Activated CD4-positive, alpha-beta memory T cell treated with anti-CD3 and anti-CD28 coated beads, Interleukin-2, amount 10 ng/mL, durations not matched to agents 7 days and 5 days (primary cell): ENCODE measurements around the gene FUT9. TPM values are rescaled to one million over a fixed set of nuclear protein-coding genes. Genes with fewer than 3 reads are reported as not detected.

Experiments
- CTCF ChIA-PET: fragments of 350-600 bp; sonication (Branson Sonifier 250); formaldehyde crosslinking; loops from one replicate; lab custom pipeline; 2021; ENCODE audit warnings: antibody characterized with exemption, inconsistent platforms; lab: Charles Lee
- POLR2A ChIA-PET: fragments of 350-600 bp; sonication (Branson Sonifier 250); formaldehyde crosslinking; loops from one replicate; lab custom pipeline; 2021; ENCODE audit warnings: antibody characterized with exemption; lab: Charles Lee
- DNase-seq: peaks from one replicate; pipeline ENCODE4 v3.0.0-alpha.2; 2020
- H3K27ac Mint-ChIP-seq: one replicate; pipeline ENCODE4 v1.8.0; 2021; ENCODE audit warnings: mild to moderate bottlenecking, mixed read lengths
- H3K27me3 Mint-ChIP-seq: one replicate; pipeline ENCODE4 v1.8.0; 2021; ENCODE audit warnings: mixed read lengths
- H3K36me3 Mint-ChIP-seq: one replicate; pipeline ENCODE4 v1.8.0; 2021; ENCODE audit warnings: low read depth, mixed read lengths
- H3K4me1 Mint-ChIP-seq: one replicate; pipeline ENCODE4 v1.8.0; 2021; ENCODE audit warnings: mixed read lengths
- H3K4me3 Mint-ChIP-seq: one replicate; pipeline ENCODE4 v1.8.0; 2021; ENCODE audit warnings: mild to moderate bottlenecking, mixed read lengths
- H3K9me3 Mint-ChIP-seq: one replicate; pipeline ENCODE4 v1.8.0; 2021; ENCODE audit warnings: mixed read lengths
- total RNA-seq, 2 experiments: library from RNA; stranded (reverse); gene quantifications; one replicate each; pipeline ENCODE4 v1.2.3, GENCODE V29; 2021

Gene FUT9
- not detected for total RNA-seq

GRCh38 chr6:96015518-96016333 is at the start of gene FUT9:
FUT9 (plus strand) TSS chr6:96015974; CDS start chr6:96203156, 187,182 bp downstream.
- no peak for DNase-seq
- H3K9me3 Mint-ChIP-seq = no peaks in the 10 kb centered on the region
- H3K27ac Mint-ChIP-seq = no peak within 1 kb of the TSS
- CTCF ChIA-PET = no interaction called here
- H3K4me1 Mint-ChIP-seq = no peaks in the 10 kb centered on the region
- POLR2A ChIA-PET = no interaction called here
- H3K27me3 Mint-ChIP-seq = peaks cover 23% of the 10 kb centered on the region
- no peak within 1 kb of the TSS for H3K4me3 Mint-ChIP-seq
- H3K36me3 Mint-ChIP-seq = no peaks in the 10 kb centered on the region

GRCh38 chr6:95967594-95967993 is 48.2 kb upstream of the FUT9 start:
- DNase-seq = no peak
- no peak overlapping the region for H3K27ac Mint-ChIP-seq
- ChIA-PET POLR2A (no interaction called here), CTCF (no interaction called here)
- no peak overlapping the region for H3K4me3 Mint-ChIP-seq
- H3K27me3 Mint-ChIP-seq = no peaks in the 10 kb centered on the region
- no peaks in the 10 kb centered on the region for H3K4me1 Mint-ChIP-seq
- no peaks in the 10 kb centered on the region for H3K9me3 Mint-ChIP-seq
- no peaks in the 10 kb centered on the region for H3K36me3 Mint-ChIP-seq

DNA sequence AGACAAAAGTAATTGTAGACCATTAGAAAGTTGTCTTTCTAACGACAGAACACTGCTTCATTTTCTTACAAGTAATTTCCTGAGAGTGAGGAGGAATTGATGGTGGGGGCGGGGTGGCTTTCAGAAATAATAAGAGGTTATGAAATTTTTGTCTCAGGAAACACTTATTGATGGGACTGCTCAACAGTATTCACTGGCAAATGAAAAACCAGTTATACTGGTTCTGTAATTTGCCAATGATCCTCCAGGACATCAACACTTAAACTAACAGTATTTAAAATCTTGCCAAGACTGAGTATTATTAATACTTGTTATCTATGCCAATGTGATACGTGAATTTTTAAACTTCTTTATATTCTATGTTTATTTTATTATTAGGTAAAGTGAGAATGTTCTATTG is 41.8 kb upstream of the FUT9 start:
- DNase-seq = no peak
- POLR2A ChIA-PET = no interaction called here
- Mint-ChIP-seq H3K27me3 (no peaks in the 10 kb centered on the region), H3K4me3 (no peak overlapping the region), H3K9me3 (no peaks in the 10 kb centered on the region), H3K36me3 (no peaks in the 10 kb centered on the region), H3K4me1 (no peaks in the 10 kb centered on the region), H3K27ac (no peak overlapping the region)
- CTCF ChIA-PET = no interaction called here

GRCh38 chr6:95978230-95978629 is 37.5 kb upstream of the FUT9 start:
- H3K36me3 Mint-ChIP-seq = no peaks in the 10 kb centered on the region
- POLR2A ChIA-PET = no interaction called here
- H3K27me3 Mint-ChIP-seq = no peaks in the 10 kb centered on the region
- DNase-seq = no peak
- H3K4me1 Mint-ChIP-seq = no peaks in the 10 kb centered on the region
- no peaks in the 10 kb centered on the region for H3K9me3 Mint-ChIP-seq
- no peak overlapping the region for H3K4me3 Mint-ChIP-seq
- CTCF ChIA-PET = no interaction called here
- no peak overlapping the region for H3K27ac Mint-ChIP-seq

GRCh38 chr6:95991906-95992305 is 23.9 kb upstream of the FUT9 start:
- H3K9me3 Mint-ChIP-seq = peaks cover 14% of the 10 kb centered on the region
- DNase-seq = no peak
- ChIA-PET CTCF (no interaction called here), POLR2A (no interaction called here)
- H3K4me1 Mint-ChIP-seq = no peaks in the 10 kb centered on the region
- no peak overlapping the region for H3K4me3 Mint-ChIP-seq
- no peaks in the 10 kb centered on the region for H3K36me3 Mint-ChIP-seq
- H3K27me3 Mint-ChIP-seq = no peaks in the 10 kb centered on the region
- H3K27ac Mint-ChIP-seq = no peak overlapping the region

DNA sequence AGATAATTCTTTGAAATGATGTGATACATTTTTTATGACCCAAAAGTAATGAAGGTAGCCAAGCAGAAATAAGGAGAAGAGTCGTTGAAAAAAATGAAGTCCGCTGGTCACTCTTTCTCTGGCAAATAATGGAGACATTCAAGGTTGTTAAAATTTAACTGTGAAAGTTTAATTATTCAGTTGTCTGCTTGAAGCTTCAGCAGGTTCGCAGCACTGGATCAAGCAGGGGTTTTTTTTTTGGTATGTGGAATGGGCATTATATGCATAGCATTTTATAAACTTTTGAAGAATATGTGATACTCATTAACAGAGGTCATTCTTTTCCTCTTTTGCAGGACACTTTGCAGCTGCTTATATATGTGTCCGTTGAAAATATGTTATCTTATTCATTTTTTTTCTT is 21.6 kb upstream of the FUT9 start:
- POLR2A ChIA-PET = no interaction called here
- no peaks in the 10 kb centered on the region for H3K27me3 Mint-ChIP-seq

DNA sequence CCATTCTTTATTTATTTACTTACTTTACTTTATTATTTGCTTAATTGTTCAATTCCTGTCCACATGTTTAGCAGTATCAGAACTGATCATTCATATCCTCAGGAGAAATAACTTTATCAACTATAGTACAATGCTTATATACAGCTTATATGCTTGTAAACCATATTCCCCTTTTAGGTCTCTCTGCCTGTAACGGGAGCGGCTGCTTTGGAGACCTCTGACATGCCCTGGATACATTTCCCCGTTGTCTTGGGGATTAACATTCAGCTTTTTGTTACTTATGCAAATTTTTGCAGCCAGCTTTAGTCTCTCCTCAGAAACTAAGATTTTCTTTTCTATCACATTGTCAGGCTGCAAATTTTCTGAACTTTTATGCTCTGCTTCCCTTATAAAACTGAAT is 17.6 kb upstream of the FUT9 start:
- H3K36me3 Mint-ChIP-seq = no peaks in the 10 kb centered on the region
- no peak overlapping the region for H3K27ac Mint-ChIP-seq
- no peaks in the 10 kb centered on the region for H3K27me3 Mint-ChIP-seq
- no peak overlapping the region for H3K4me3 Mint-ChIP-seq
- H3K4me1 Mint-ChIP-seq = no peaks in the 10 kb centered on the region
- ChIA-PET POLR2A (no interaction called here), CTCF (no interaction called here)
- DNase-seq = no peak
- no peaks in the 10 kb centered on the region for H3K9me3 Mint-ChIP-seq

More for the DNA sequence above, 21.6 kb upstream of the FUT9 start:
- Mint-ChIP-seq H3K36me3 (no peaks in the 10 kb centered on the region), H3K4me3 (no peak overlapping the region), H3K9me3 (peaks cover 14% of the 10 kb centered on the region), H3K4me1 (no peaks in the 10 kb centered on the region), H3K27ac (no peak overlapping the region)
- CTCF ChIA-PET = no interaction called here
- no peak for DNase-seq

GRCh38 chr6:96001891-96002575 is 13.7 kb upstream of the FUT9 start:
- Mint-ChIP-seq H3K27me3 (no peaks in the 10 kb centered on the region), H3K4me1 (no peaks in the 10 kb centered on the region), H3K4me3 (no peak overlapping the region), H3K9me3 (no peaks in the 10 kb centered on the region), H3K27ac (no peak overlapping the region), H3K36me3 (no peaks in the 10 kb centered on the region)
- ChIA-PET CTCF (no interaction called here), POLR2A (no interaction called here)
- no peak for DNase-seq

GRCh38 chr6:96002576-96002910 is 13.2 kb upstream of the FUT9 start:
- POLR2A ChIA-PET = no interaction called here
- no peak overlapping the region for H3K4me3 Mint-ChIP-seq
- no peaks in the 10 kb centered on the region for H3K36me3 Mint-ChIP-seq
- H3K4me1 Mint-ChIP-seq = no peaks in the 10 kb centered on the region
- no peak for DNase-seq
- H3K9me3 Mint-ChIP-seq = no peaks in the 10 kb centered on the region
- CTCF ChIA-PET = no interaction called here
- H3K27ac Mint-ChIP-seq = no peak overlapping the region
- H3K27me3 Mint-ChIP-seq = no peaks in the 10 kb centered on the region

DNA sequence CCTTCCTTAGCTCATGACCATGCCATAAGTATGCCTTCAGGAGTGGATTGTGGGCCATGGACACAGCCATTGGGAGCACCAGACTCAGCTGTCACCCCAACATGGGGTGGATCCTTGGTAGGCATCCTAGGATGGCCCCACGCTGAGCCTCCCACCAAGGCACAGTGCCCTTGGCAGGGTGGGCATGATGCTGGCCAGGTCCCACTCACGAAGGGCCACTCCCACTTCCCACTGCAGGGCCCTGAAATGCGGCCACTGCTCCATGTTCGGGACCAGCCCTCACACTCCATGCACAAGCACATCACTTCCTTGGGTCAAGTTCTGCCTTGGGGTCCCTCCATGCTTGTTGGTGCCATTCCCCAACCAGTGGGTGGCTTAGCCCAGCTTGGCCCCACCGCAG is 12.9 kb upstream of the FUT9 start:
- DNase-seq = no peak
- POLR2A ChIA-PET = no interaction called here
- H3K4me1 Mint-ChIP-seq = no peaks in the 10 kb centered on the region
- no peaks in the 10 kb centered on the region for H3K36me3 Mint-ChIP-seq
- CTCF ChIA-PET = no interaction called here
- H3K4me3 Mint-ChIP-seq = no peak overlapping the region
- no peaks in the 10 kb centered on the region for H3K27me3 Mint-ChIP-seq
- H3K27ac Mint-ChIP-seq = no peak overlapping the region
- H3K9me3 Mint-ChIP-seq = no peaks in the 10 kb centered on the region

GRCh38 chr6:96007663-96008062 is 8.1 kb upstream of the FUT9 start:
- Mint-ChIP-seq H3K9me3 (no peaks in the 10 kb centered on the region), H3K4me3 (no peak overlapping the region)
- CTCF ChIA-PET = no interaction called here

GRCh38 chr6:96013531-96013930 is 2.2 kb upstream of the FUT9 start:
- ChIA-PET CTCF (no interaction called here), POLR2A (no interaction called here)
- no peaks in the 10 kb centered on the region for H3K36me3 Mint-ChIP-seq

More at GRCh38 chr6:96007663-96008062, 8.1 kb upstream of the FUT9 start:
- H3K4me1 Mint-ChIP-seq = no peaks in the 10 kb centered on the region
- no peak overlapping the region for H3K27ac Mint-ChIP-seq
- DNase-seq = no peak
- no peaks in the 10 kb centered on the region for H3K27me3 Mint-ChIP-seq
- no peaks in the 10 kb centered on the region for H3K36me3 Mint-ChIP-seq
- POLR2A ChIA-PET = no interaction called here

GRCh38 chr6:96014846-96015517 is 792 bp upstream of the FUT9 start:
- Mint-ChIP-seq H3K27ac (no peak overlapping the region), H3K27me3 (peaks cover 23% of the 10 kb centered on the region), H3K9me3 (no peaks in the 10 kb centered on the region), H3K36me3 (no peaks in the 10 kb centered on the region), H3K4me3 (no peak overlapping the region), H3K4me1 (no peaks in the 10 kb centered on the region)
- CTCF ChIA-PET = no interaction called here
- POLR2A ChIA-PET = no interaction called here
- no peak for DNase-seq

More at GRCh38 chr6:96013531-96013930, 2.2 kb upstream of the FUT9 start:
- Mint-ChIP-seq H3K4me3 (no peak overlapping the region), H3K27me3 (peaks cover 23% of the 10 kb centered on the region), H3K9me3 (no peaks in the 10 kb centered on the region), H3K27ac (no peak overlapping the region), H3K4me1 (no peaks in the 10 kb centered on the region)
- DNase-seq = no peak
